Activated effector memory CD4-positive, alpha-beta T cell treated with Interleukin-2 at 50 U/mL for 16 hours (primary cell): ENCODE results near the gene PPRC1.
A peak's percentile ranks its signal among the peaks of the same experiment; 100 is the strongest.
"Not testable (repeated sequence)": the region's sequence is repeated elsewhere in the genome, so short reads cannot be mapped to it uniquely, and the experiment has no call there.

Source experiments
- DNase-seq: peaks from one replicate; pipeline ENCODE4 v3.0.0-alpha.2; 2020

Gene PPRC1

DNA sequence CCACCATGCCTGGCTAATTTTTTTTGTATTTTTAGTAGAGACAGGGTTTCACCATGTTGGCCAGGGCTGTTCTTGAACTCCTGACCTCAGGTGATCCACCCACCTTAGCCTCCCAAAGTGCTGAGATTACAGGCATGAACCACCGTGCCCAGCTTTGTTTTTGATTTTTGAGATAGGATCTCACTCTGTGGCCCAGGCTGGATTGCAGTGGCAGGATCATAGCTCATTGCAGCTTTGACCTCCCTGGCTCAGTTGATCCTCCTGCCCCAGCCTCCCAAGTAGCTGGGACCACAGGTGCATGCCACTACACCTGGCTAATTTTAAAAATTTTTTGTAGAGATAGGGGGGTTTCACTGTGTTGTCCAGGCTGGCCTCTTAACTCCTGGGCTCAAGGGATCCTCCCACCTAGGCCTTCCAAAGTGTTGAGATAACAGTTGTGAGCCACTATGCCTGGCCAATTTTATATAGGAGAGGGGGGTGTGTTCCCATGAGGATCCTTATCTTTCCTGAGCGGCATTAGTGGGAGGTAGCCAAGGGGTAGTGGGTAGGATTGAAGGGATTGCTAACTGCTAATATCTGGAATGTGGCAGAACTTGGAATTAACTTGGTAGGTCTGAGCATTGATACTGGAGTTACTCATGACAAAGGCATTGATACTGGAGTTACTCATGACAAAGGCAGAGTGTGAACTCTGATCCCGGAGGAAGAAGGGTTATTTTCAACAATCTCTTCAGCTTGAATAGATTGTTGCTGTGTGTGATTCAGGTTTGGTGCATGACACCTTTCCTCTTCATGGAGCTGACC is 18.3 kb downstream of the PPRC1 start:
- no peak for DNase-seq

DNA sequence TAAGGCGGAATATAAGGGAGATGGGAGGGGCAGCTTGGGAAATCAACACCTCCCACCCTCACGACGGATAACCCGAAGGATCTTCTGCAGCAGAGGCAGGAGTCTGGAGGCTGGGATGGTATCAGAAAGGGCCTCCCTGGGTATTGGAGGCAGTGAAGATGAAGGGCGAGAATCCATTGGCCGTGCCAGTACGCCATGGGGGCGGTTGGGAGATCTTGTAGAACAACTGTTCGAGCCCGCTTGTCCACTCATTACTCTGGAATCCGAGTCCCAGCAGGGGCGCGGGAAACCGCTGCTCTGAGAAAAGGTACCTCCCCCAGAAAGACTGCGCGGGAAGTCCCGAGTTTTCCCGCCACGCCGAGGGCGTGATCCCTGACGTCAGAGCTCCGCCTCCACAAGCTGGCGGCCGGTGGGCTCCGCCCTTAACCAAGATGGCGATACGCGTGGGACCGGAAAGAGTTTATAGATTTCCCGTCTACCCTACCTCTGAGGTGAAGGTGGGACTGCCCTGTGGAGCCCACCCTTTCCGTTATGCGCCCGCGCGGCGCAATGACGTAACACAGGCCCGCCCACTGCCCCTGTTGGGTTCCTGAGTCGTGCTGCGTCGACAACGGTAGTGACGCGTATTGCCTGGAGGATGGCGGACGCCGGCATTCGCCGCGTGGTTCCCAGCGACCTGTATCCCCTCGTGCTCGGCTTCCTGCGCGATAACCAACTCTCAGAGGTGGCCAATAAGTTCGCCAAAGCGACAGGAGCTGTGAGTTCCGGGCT is 19.1 kb downstream of the PPRC1 start, which contains the start of gene NOLC1:
NOLC1 (plus strand) TSS at position 616 of the 771 bp plus-strand sequence; CDS start at position 638, 22 bp downstream.
- peak; percentile 100 for DNase-seq

DNA sequence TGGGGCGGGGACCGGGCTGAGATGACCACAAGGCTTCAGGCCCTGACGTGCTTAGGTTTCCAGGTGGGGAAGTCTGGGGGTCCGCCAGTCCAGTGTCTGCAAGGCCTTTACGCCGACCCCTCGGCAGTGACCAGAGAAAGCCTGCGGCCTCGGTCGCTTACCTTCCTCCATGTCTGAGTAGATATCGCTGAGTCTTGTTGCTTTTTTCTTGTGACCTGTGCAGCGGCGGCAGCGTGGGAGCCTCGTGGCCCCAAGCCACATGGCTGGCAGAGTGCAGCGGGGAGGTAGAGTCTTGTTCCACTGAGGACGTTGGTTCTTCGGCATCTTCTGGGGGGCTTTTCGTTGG is 19.7 kb downstream of the PPRC1 start:
- no peak for DNase-seq

DNA sequence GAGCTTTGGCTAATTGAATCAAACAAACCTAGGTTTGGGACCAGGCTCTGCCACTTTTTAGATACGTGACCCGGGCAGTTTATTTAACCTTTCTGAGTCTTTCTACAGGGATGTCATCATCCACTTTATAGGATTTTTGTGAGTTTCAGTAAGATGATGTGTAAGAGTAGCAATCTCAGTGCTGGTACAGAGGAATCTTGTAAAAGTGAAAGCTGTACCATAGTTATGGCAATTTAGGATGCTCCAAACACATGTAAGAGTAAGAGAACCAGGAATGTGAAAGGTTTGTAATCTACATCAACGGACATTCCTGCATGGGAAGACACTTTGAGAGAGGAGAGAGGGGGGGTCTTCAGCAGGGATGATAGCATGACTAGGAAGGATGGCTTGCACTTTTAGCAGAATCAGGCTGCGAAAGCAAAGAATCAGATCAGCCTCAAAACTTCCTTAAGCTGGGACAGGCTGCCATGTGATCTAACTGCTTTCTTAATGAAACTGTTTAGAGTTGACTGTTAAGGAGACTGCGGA is 20.3 kb downstream of the PPRC1 start:
- DNase-seq, result no peak

DNA sequence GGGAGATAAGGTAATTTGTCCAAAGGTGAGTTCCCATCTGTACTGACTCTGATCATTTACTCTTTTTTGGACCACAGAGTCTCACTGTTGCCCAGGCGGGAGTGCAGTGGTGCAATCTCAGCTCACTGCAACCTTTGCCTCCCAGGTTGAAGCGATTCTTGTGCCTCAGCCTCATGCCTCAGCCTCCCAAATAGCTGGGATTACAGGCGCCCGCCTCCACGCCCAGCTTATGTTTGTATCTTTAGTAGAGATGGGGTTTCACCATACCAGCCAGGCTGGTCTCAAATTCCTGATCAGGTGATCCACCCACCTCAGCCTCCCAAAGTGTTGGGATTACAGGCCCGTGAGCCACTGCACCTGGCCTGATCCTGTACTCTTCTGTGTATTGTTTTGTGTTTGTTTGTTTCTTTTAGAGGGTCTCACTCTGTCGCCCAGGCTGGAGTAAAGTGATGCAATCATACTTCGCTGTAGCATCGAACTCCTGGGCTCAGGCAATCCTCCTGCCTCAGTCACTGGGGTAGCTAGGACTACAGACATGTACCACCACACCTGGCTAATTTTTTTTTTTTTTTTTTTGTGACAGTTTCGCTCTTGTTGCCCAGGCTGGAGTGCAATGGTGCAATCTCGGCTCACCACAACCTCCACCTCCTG is 21.8 kb downstream of the PPRC1 start:
- no peak for DNase-seq

DNA sequence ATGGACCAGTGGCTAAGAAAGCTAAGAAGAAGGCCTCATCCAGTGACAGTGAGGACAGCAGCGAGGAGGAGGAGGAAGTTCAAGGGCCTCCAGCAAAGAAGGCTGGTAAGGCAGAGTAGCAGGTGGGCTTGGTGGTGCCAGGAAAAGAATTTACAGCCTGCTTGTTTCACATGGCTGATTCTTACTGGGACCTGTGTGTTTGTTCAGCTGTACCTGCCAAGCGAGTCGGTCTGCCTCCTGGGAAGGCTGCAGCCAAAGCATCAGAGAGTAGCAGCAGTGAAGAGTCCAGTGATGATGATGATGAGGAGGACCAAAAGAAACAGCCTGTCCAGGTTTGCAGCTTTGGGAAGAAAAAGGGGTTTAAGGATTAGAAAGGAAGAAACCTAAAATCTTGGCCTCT is 24.4 kb downstream of the PPRC1 start:
- DNase-seq, result no peak

DNA sequence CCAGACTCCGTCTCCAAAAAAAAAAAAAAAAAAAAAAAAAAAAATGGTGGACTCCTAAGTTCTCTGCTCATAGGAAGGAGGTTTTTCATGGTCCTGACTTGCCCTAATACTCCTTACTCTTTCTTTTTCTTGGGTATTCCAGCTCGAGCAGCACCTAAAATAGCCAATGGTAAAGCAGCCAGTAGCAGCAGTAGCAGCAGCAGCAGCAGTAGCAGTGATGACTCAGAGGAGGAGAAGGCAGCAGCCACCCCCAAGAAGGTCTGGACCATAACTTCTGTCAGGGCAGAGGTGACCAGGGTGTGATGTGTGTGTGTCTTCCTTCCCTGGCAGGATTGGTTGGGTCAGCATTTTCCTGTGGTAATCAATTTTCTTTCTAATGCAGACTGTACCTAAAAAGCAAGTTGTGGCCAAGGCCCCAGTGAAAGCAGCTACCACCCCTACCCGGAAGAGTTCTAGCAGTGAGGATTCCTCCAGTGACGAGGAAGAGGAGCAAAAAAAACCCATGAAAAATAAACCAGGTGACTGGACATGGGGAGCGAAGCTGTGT is 26.3 kb downstream of the PPRC1 start:
- no peak for DNase-seq

DNA sequence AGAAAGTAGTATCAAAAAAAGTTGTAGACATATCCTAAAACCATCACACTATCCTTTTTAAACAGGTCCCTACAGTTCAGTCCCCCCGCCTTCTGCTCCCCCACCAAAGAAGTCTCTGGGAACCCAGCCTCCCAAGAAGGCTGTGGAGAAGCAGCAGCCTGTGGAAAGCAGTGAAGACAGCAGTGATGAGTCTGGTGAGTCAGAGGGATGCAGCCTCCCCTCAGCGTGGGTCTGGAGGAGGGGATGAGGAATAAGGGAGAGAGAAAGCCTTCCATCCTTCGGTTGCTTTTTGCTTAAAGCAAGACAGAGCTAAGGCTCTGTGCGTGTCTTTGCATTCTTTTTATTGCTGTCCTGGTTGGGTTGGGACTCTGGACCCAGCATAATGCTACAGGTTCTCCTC is 27.0 kb downstream of the PPRC1 start:
- DNase-seq, result no peak

DNA sequence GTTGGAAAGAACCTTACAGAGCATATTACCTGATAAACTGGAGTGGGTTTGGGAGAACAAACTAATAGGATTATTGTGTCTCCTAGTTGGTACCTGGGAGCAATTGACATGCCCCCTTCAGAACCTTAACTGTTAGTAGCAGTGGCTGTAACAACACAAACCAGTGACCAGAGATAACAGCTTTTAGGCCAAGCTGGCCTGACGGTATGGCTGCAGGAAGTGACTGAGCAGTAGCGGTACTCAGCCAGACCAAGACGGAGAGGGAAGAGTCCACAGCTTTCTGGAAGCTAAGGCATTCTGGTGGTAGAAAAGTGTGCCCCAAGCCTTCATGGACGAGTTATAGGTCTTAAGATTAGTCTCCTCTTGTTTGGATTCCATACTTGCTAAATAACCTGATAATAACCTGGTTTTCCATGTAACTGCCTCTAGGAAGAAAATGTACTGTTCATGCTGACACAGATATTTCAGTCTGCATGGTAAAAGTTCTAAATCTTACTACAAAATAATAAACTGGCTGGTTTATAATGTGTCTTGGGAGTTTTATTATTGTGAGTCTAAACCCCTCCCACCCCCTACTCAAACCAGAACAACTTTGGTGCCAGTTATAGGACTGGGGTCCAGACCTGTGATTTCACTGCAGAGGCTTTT is 30.6 kb downstream of the PPRC1 start:
- no peak for DNase-seq

DNA sequence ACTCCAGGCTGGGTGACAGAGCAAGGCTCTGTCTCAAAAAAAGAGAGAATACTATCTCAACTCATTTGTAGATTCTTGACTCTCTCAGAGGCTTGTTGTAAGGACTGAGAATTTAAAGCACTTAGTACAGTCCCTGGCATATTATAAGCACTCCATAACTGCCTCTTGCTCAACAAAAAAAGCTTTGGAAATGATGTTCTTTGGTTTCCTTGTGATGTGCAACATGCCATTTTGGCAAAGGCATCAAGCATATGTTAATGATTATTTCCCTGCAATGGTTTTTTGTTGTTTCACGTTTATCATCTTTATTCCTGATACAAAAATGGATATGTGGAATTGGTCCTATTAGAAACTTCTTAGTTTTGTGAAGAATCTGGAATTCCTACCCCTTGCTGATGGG is 35.0 kb downstream of the PPRC1 start:
- no peak for DNase-seq

DNA sequence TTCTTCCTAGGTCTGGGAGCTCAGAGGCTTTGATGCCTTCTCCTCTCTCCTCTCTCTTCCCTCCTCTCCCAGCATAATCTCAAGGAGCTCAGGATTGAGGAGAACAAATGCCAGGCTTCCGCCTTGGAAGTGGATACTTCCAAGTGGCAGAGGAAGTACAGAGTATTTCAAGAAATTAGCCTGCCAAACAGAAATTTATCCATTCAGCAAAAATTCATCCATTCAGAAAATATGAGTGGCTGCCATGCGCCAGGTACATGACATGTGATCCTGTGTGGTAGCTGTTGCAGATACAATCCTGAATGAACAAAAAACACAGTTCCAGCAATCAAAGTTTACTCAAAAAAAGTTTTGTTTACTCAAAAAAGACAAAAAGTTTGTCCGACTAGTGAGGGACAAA is 37.8 kb downstream of the PPRC1 start:
- no peak for DNase-seq

DNA sequence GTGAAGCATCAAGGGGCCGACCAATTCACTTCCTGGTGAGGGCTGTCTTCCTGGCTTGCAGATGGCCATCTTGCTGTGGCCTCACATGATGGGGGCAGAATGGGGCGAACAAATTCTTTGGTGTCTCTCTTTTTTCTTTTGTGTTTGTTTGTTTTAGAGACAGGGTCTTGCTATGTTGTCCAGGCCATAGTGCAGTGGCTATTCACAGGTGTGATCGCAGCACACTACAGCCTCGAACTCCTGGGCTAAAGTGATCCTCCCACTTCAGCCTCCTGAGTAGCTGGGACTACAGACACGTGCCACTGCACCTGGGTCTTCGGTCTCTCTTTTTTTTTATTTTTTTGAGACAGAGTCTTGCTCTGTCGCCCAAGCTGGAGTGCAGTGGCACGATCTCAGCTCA is 39.4 kb downstream of the PPRC1 start:
- no peak for DNase-seq

DNA sequence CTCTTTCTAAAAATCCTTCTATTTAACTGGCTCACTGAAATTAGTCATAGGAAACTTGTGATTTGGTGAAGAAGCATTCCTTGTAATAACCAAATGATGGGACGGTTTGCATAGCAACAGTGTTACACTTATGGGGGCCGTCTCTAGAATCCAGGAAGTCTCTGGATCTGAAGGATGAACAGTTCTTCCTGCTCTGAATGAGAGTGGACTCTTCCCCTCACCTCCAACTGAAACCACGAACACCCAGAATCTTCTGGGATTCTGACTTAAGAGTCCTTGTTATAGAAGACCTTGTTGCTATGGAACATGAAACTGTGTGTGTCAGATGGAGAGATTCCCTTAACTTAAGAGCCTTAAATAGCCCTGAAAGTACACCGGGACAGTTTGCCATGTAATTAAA is 42.6 kb downstream of the PPRC1 start:
- DNase-seq, result no peak

DNA sequence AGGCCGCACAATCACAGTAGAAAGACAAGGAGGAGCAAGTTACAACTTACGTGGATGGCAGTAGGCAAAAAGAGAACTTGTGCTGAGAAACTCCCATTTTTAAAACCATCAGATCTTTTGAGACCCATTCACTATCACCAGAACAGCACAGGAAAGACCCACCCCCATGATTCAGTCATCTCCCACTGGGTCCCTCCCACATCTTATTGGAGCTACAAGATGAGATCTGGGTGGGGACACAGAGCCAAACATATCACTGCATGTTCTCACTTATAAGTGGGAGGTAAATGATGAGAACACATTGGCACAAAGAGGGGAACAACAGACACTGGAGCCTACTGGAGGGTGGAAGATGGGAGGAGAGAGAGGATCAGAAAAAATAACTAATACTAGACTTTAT is 51.8 kb downstream of the PPRC1 start:
- no peak for DNase-seq

DNA sequence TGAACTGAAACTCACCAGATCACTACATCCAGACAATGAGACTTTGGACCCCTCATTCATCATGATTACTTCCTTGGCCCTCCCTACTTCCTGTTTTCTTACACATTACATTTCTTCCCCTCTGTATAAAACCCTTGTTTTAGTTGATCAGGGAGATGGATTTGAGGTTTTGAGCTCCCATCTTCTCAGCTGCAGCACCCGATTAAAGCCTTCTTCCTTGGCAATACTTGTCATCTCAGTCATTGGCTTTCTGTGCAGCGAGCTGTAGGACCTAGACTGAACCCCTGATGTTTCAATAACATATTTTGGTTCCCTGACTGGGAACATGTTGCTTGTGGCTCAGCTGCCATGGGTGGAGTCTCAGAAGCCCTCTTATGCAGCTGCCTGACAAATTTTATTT is 52.4 kb downstream of the PPRC1 start:
- no peak for DNase-seq

DNA sequence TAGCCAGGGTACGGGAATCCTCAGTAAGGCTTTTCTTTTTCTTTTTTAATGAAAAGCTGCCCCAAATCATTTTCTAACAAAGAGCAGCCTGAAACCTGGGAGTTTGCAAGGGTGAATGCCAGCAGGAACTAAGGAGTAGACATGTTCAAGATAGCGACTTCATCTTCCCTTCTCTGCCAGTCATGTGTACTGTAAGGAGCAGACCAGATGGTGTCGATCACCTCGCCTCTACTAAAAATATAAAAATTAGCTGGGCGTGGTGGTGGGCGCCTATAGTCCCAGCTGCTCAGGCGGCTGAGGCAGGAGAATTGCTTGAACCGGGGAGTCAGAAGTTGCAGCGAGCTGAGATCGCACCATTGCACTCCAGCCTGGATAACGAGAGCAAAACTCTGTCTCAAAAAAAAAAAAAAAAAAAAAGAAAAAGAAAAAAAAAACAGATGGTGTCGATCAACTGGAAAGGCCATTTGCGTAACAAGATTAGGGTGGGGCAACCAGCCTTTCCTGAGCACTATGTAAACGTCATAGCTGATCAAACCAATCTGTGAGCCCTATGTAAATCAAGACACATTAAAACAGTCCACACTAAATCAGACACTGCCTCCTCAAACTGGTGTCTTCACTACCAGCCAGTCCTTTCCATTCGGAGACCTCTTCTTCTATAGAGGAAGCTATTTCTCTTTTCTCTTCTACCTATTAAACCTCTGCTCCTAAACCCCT is 53.1 kb downstream of the PPRC1 start:
- DNase-seq, result no peak

DNA sequence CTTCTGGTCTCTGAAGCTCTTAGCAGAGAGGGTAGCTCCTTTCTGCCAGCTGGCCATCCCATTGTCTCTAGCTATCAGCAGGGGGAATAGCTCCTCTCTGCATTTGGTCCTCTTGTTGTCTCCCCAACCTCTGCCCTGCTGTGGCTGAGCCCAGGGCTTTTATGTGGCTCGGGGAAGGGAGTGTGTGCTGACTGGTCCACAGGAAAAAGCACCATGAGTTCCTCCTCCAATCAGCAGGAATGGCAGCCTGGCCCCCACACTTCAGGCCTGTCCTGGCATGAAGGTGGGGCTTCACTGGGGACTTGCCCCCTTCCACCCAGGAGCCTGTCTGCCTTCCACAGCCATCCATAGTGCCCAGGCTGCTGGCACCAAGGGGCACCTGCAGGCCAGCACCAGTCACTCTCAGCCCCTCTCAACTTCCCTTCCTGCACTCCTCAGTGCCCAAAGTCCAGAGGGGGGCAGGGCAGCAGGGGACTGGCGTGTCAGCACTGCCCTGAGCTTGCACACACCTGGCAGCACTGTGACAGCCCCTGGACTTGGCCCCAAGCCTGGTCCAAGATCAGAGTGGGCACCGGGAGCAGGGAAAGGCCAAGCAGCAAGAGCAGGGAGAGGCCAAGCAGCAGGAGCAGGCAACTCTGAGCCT is 55.6 kb downstream of the PPRC1 start:
- no peak for DNase-seq

DNA sequence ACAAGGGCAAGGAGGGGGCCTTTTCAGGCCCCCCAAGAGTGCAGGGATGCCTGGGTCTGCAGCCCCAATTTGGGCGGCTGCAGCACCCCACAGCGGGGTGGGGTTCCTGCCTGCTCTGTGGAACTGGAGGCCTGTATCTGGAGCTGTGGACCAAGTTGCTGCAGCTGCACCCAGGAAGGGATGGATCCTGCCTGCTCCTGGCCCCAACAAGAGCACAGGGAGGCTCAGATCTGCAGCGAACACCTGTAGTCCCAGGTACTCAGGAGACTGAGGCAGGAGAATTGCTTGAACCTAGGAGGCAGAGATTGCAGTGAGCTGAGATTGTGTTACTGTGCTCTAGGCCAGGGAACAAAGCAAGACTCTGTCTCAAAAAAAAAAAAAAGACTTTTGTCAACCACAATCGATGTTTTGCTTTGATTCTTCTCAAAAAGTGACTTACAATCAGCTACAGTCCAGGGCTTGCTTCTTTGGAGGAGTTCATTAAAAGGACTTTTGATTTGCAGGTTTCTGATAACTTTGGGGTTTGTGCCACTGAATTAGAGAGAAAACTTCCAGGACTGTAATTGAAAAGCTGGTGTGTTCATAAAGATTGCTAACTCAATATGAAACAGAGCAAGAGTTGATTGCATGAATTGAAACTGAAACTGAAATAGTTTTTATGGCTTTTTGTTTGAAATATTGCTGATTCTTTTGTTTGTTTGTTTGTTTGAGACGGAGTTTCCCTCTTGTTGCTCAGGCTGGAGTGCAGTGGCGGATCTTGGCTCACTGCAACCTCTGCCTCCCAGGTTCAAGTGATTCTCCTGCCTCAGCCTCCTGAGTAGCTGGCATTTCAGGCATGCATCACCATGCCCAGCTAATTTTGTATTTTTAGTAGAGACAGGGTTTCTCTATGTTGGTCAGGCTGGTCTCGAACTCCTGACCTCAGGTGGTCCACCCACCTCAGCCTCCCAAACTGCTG is 56.4 kb downstream of the PPRC1 start:
- DNase-seq, result not testable (repeated sequence)

DNA sequence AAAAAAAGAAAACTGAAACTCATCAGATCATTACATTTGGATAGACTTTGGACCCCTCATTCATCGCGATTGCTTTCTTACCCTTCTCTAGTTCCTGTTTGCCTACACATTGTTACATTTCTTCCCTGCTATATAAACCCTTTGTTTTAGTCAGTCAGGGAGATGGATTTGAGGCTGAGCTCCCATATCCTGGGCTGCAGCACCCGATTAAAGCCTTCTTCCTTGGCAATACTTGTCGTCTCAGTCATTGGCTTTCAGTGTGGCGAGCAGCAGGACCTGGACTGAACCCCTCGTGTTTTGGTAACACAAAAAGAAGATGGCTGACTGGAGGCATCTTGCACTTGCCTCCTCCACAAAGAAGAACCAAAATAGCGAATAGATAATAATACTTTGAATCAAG is 59.1 kb downstream of the PPRC1 start:
- DNase-seq, result no peak

DNA sequence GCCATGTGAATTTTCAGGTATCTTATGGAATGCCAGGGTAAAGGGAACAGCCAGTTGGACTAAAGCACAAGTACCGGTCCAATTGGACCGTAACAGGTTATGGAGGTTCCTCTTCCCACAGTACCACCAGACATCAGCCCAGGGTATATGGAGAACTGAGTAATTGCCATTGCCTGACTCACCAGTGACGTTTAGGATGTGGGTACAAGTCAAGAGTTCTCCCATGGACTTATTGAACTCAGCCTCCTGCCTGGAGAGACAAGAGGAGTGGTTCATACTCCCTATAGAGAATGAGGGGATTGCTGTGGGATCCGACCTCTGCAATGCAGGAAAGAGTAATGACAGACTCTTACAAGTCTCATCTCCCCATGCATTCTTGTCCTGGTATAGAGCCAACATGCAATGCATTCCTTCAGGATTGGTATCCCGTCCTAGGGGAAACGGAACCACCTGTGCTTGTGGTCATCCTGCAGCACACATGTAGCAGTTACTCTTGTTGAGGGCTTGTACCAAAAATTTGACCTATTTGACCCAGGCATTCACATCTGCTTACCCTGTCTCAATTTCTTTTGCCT is 62.5 kb downstream of the PPRC1 start:
- no peak for DNase-seq
